HepG2 (cell line): ENCODE results near the gene TIFAB. TPM values are rescaled to one million over a fixed set of nuclear protein-coding genes. Genes with fewer than 3 reads are reported as not detected.
A peak's percentile ranks its signal among the peaks of the same experiment; 100 is the strongest.

Experiments used
- ATAC-seq: fragments of 200-7000 bp; cut with Tn5 transposase; 3 replicates; pipeline ENCODE4 v1.9.1; 2020; ENCODE audit warnings: mild to moderate bottlenecking, moderate library complexity
- BruUV-seq: library from RNA; stranded (reverse); fragments of 400-500 nt; replicated peaks from 2 replicates; lab custom pipeline; 2021; lab: Mats Ljungman, UMichigan
- CTCF ChIA-PET: fragments of 300-600 bp; formaldehyde crosslinking; extraction: SDS; loops from one replicate; lab custom pipeline; 2021; ENCODE audit warnings: low total read pairs, inconsistent platforms, low intra/inter-chr PET ratio; lab: Yijun Ruan, JAX
- POLR2A ChIA-PET: fragments of 350-600 bp; sonication (Branson Sonifier 250); formaldehyde crosslinking; loops from one replicate; lab custom pipeline; 2020; ENCODE audit warnings: antibody characterized with exemption, inconsistent platforms; lab: Yijun Ruan, JAX
- DNase-seq: peaks from one replicate; pipeline ENCODE4 v3.0.0-alpha.2; 2015; ENCODE audit warnings: low spot score
- FAIRE-seq: peaks from 3 replicates; lab custom pipeline; 2011; peaks lifted over from hg19 to GRCh38; lab: Jason Lieb, UNC
- H2AFZ ChIP-seq: one replicate; pipeline ENCODE4 v1.6.1; 2011; ENCODE audit warnings: low read length, inconsistent platforms
- H3K27ac ChIP-seq: fragments of 300-600 bp; 3 replicates; pipeline ENCODE4 v1.8.0; 2011; ENCODE audit warnings: mixed run types, mild to moderate bottlenecking, mixed read lengths, low read length, inconsistent platforms; ENCODE audit not compliant: insufficient read depth; ENCODE audit errors: extremely low read length
- H3K27me3 ChIP-seq, 2 experiments: fragments of 200-600 bp in 1 of 2; 2 replicates in 1 of 2; 3 replicates in 1 of 2; pipeline versions ENCODE4 v1.6.0 to v1.8.0; 2011; ENCODE audit warnings: low read length in 2 of 2, mild to moderate bottlenecking in 2 of 2, moderate library complexity in 2 of 2, inconsistent platforms in 1 of 2; ENCODE audit not compliant: insufficient read depth in 2 of 2, control insufficient read depth in 1 of 2
- H3K36me3 ChIP-seq, 2 experiments: fragments of 200-600 bp in 1 of 2; replicated peaks in 1 of 2; 2 replicates in 1 of 2; 3 replicates in 1 of 2; pipeline versions ENCODE4 v1.5.1 to v1.8.0; 2011; ENCODE audit warnings: low read length in 2 of 2, inconsistent platforms in 1 of 2; ENCODE audit not compliant: insufficient read depth in 2 of 2, control insufficient read depth in 1 of 2
- H3K4me1 ChIP-seq: 2 replicates; pipeline ENCODE4 v1.5.1; 2012; ENCODE audit warnings: low read length, inconsistent platforms; ENCODE audit not compliant: insufficient read depth
- H3K4me2 ChIP-seq: 2 replicates; pipeline ENCODE4 v1.6.0; 2011; ENCODE audit warnings: low read depth, low read length, inconsistent platforms
- H3K4me3 ChIP-seq, 3 experiments: fragments of 200-600 bp in 1 of 3; sonication (generic), shearing (Covaris generic) in 1 of 3; replicated peaks in 1 of 3; 2 replicates each; pipeline ENCODE4 v1.5.1; 2011 to 2016; ENCODE audit warnings: low read length in 3 of 3, inconsistent platforms in 2 of 3, low read depth in 2 of 3, mild to moderate bottlenecking in 2 of 3, control low read depth in 1 of 3, mixed read lengths in 1 of 3; ENCODE audit not compliant: insufficient read depth in 1 of 3
- H3K79me2 ChIP-seq: one replicate; pipeline ENCODE4 v1.6.1; 2011; ENCODE audit warnings: low read length, inconsistent platforms; ENCODE audit not compliant: insufficient read depth
- H3K9ac ChIP-seq: 2 replicates; pipeline ENCODE4 v1.6.0; 2011; ENCODE audit warnings: mild to moderate bottlenecking, low read depth, low read length, inconsistent platforms; ENCODE audit not compliant: insufficient read depth
- H3K9me3 ChIP-seq: 2 replicates; pipeline ENCODE4 v1.5.1; 2012; ENCODE audit warnings: mild to moderate bottlenecking, low read length
- H4K20me1 ChIP-seq: 2 replicates; pipeline ENCODE4 v1.6.0; 2011; ENCODE audit warnings: inconsistent platforms, mild to moderate bottlenecking, low read length, moderate library complexity; ENCODE audit not compliant: insufficient read depth
- ATF7 ChIP-seq, 2 experiments: fragments of 450-650 bp in 1 of 2; sonication (generic) in 1 of 2; formaldehyde crosslinking in 1 of 2; IDR thresholded peaks; 2 replicates each; pipeline versions ENCODE4 v1.4.0 to v1.6.1; 2016 to 2020; ENCODE audit warnings: antibody characterized with exemption in 1 of 2, mild to moderate bottlenecking in 1 of 2, missing genetic modification reagents in 1 of 2
- FOXA1 ChIP-seq, 2 experiments: fragments of 450-650 bp in 1 of 2; sonication (generic) in 1 of 2; formaldehyde crosslinking in 1 of 2; IDR thresholded peaks; 2 replicates each; pipeline versions ENCODE4 v1.4.0 to v1.6.1; 2016 to 2020; ENCODE audit warnings: missing genetic modification reagents in 1 of 2
- XRCC5 ChIP-seq: fragments of 200-400 bp; formaldehyde crosslinking; optimal IDR thresholded peaks from 2 replicates; pipeline ENCODE3; 2017; ENCODE audit warnings: mild to moderate bottlenecking, low read length
- WGBS: methylation state at CpG from one replicate; pipeline ENCODE4 v1.1.6; 2017; ENCODE audit warnings: low lambda C conversion rate; 5-methylcytosine and 5-hydroxymethylcytosine counted together
- in situ Hi-C: cut with HindIII; loops from 2 replicates; pipeline ENCODE4 v1.10.0; 2017; ENCODE audit warnings: low pct_unique_long_range_greater_than_20kb; ENCODE audit not compliant: extremely low pct_ligation_motif_present
- intact Hi-C: fragments of 100-400 bp; cut with micrococcal nuclease; formaldehyde crosslinking; loops from one replicate; pipeline ENCODE4 v1.10.0; 2022; ENCODE audit not compliant: unreplicated experiment
- polyA plus RNA-seq, 8 experiments: library from polyadenylated mRNA; depleted of rRNA in 3 of 8; stranded (reverse) in 7 of 8; unstranded in 1 of 8; fragments of >200 nt; fragmentation: Illumina TruSeq in 4 of 8; extraction: Trizol in 4 of 8; gene quantifications; 2 replicates each; pipeline versions ENCODE4 v1.2.1 to v1.2.3, GENCODE V29; 2011 to 2016; ENCODE audit warnings: low read depth in 4 of 8, missing spikeins in 1 of 8, mixed read lengths in 1 of 8; ENCODE audit not compliant: insufficient read depth in 1 of 8
- total RNA-seq, 5 experiments: library from RNA; depleted of rRNA; stranded (reverse); fragments of >200 nt; fragmentation: Illumina TruSeq; extraction: Trizol; gene quantifications; 2 replicates each; pipeline ENCODE4 v1.2.3, GENCODE V29; 2016; ENCODE audit warnings: low read depth in 1 of 5
- TF ChIP-seq, protein P1 (sequence below): sonication (generic); formaldehyde crosslinking; IDR thresholded peaks from 2 replicates; pipeline ENCODE4 v1.4.0; 2020; ENCODE audit warnings: missing genetic modification reagents, borderline replicate concordance

Gene TIFAB
- total and polyA plus RNA-seq, 2 of the 13 experiments (the other 11 are each of a cell fraction or from before 2014, with no cell fraction given), result not detected

DNA sequence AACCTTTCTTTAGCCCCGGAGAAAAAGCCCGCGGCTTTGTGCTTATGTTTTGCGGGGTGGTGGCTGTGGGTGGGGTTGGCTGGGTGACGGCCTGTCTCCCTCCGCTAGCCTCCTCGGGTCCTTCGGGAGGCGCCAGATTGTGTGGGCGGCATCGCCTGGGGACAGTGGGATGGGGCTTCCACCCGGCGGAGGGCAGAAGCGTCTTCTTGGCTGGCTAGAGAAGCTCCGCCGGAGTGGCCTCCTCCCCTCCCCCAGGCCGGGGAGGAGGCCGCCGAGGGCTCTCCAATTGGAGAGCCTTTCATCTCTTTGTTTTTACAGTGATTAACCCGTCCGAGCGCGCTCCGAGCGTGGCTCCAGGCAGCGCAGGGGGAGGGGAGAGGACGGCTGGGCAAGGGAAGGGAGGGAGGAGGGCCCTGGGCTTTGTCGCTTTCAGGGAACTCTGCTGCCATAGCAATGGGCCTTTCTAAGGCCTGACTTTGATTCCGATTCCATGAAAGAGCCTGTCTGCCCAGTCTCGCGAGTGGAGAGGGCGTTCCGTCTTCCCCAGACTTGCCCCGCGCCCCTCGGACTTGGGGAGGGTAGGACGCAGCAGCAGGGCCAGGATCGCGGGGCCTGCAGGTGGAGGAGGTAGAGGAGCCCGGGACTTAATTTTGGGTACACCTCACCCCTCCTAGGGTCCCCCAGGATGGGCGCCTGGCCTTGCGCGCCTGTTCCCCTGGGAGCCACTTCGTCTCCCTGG lies 36.7 kb upstream of the TIFAB start (continued):
- TF ChIP-seq, protein P1, sequence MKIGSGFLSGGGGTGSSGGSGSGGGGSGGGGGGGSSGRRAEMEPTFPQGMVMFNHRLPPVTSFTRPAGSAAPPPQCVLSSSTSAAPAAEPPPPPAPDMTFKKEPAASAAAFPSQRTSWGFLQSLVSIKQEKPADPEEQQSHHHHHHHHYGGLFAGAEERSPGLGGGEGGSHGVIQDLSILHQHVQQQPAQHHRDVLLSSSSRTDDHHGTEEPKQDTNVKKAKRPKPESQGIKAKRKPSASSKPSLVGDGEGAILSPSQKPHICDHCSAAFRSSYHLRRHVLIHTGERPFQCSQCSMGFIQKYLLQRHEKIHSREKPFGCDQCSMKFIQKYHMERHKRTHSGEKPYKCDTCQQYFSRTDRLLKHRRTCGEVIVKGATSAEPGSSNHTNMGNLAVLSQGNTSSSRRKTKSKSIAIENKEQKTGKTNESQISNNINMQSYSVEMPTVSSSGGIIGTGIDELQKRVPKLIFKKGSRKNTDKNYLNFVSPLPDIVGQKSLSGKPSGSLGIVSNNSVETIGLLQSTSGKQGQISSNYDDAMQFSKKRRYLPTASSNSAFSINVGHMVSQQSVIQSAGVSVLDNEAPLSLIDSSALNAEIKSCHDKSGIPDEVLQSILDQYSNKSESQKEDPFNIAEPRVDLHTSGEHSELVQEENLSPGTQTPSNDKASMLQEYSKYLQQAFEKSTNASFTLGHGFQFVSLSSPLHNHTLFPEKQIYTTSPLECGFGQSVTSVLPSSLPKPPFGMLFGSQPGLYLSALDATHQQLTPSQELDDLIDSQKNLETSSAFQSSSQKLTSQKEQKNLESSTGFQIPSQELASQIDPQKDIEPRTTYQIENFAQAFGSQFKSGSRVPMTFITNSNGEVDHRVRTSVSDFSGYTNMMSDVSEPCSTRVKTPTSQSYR (CRISPR knock-in tag), result peak; percentile 95
- no peak for TF ChIP-seq XRCC5

DNA sequence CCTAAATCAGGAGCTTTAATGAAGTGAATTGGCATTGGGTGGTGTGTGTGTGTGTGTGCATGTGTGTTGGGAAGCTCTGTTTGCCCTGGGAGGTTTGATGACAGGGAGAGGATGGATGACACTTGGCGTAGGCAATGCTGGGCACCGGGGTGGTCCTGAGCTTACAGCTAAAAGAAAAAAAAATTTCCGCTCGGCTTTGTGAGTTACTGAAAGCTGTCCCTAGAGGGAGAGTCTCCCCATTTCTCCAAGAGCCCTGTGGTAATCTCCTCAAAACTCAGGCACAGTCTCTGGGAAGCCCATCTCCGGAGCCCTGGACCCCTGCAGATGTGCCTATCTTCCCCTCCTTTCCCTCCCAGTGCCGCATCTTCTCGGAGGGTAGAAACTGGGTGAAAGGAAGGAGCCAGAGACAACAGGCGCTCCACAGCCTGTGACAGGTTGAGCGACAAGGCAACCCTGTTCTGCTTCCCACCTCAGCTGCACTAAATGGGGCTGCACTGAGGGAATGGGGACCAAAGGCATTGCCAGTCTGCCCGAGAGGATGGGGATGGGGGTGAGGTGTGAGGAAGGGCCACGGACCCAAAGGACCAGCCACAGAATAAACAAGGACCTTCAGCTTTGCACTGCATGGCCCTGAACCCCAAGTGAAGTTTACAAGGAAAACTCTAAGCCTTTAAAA lies 35.8 kb upstream of the TIFAB start:
- no peak for ATAC-seq
- no peaks in the 10 kb centered on the region for H3K36me3 ChIP-seq
- no peak for TF ChIP-seq FOXA1 (IDR thresholded peaks at IDR 0.05)
- peak; percentile 31 for TF ChIP-seq FOXA1 (CRISPR knock-in tag; IDR thresholded peaks at IDR 0.05)
- TF ChIP-seq ATF7 (IDR thresholded peaks at IDR 0.05), result no peak
- TF ChIP-seq ATF7 (CRISPR knock-in tag; IDR thresholded peaks at IDR 0.05), result no peak
- TF ChIP-seq, all 625 proteins: peak for 1
- FAIRE-seq (no peak), DNase-seq (no peak)
- no peaks in the 10 kb centered on the region for H4K20me1 ChIP-seq
- peaks cover 95% of the 10 kb centered on the region for H3K4me1 ChIP-seq
- no TSS peak for BruUV-seq
- 51% methylated on average over 9 of the region's 11 CpGs for WGBS
- ChIA-PET POLR2A (no interaction called here), CTCF (no interaction called here)
- peak overlapping the region; percentile 87 for H3K27ac ChIP-seq
- H2AFZ ChIP-seq, result no peak overlapping the region
- intact Hi-C loops (no loop called here), in situ Hi-C loops (no loop called here)
- no peaks in the 10 kb centered on the region for H3K9me3 ChIP-seq
- H3K4me3 ChIP-seq, result no peak overlapping the region
- no peaks in the 10 kb centered on the region for H3K79me2 ChIP-seq
- no peak overlapping the region for H3K9ac ChIP-seq
- peaks cover 0 to 18% of the 10 kb centered on the region in 2 experiments; a peak in 3 of 5 replicates for H3K27me3 ChIP-seq
- peak overlapping the region; percentile 81 for H3K4me2 ChIP-seq
